ENCODE measurements around the gene KRTAP22-1.

DNA sequence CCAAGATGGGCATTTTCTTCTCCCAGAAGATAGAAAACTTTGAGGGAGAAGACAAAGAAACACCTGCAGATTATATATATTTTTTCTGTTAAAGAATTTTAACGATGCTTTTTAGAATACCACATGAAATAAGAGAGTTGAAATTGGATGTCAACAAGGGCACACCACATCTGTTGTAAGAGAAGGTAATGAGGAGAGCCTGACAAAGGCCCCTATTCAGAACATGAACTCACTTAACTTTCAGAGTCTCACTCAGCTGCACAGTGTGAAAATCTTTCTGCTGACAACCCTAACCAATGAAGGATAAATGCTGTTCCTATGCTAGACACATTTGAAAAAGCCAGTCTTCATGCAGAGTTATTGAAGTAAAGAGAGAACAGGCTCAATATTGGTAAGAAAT, 18.0 kb upstream of the KRTAP22-1 start:
- TF ChIP-seq, protein P1, sequence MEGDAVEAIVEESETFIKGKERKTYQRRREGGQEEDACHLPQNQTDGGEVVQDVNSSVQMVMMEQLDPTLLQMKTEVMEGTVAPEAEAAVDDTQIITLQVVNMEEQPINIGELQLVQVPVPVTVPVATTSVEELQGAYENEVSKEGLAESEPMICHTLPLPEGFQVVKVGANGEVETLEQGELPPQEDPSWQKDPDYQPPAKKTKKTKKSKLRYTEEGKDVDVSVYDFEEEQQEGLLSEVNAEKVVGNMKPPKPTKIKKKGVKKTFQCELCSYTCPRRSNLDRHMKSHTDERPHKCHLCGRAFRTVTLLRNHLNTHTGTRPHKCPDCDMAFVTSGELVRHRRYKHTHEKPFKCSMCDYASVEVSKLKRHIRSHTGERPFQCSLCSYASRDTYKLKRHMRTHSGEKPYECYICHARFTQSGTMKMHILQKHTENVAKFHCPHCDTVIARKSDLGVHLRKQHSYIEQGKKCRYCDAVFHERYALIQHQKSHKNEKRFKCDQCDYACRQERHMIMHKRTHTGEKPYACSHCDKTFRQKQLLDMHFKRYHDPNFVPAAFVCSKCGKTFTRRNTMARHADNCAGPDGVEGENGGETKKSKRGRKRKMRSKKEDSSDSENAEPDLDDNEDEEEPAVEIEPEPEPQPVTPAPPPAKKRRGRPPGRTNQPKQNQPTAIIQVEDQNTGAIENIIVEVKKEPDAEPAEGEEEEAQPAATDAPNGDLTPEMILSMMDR (IDR thresholded peaks at IDR 0.05): no peak
- no peak for TF ChIP-seq POLR2A (IDR thresholded peaks at IDR 0.05)
- no peak for TF ChIP-seq POLR2AphosphoS5 (IDR thresholded peaks at IDR 0.05)

Data from transverse colon (tissue), 4 donors.